Bone marrow (tissue), 2 donors: ENCODE data around the gene DOCK9.

Experiments
- DNase-seq, 2 donors: peaks; one replicate each; lab custom pipeline; 2025; lab: John Stamatoyannopoulos, UW

The DOCK9 gene

GRCh38 chr13:98947925-98948324 lies 29.9 kb downstream of the DOCK9 start:
- no peak for DNase-seq

- no peak for DNase-seq
These were observed 31.8 kb downstream of the DOCK9 start for GRCh38 chr13:98945863-98946605.

DNA sequence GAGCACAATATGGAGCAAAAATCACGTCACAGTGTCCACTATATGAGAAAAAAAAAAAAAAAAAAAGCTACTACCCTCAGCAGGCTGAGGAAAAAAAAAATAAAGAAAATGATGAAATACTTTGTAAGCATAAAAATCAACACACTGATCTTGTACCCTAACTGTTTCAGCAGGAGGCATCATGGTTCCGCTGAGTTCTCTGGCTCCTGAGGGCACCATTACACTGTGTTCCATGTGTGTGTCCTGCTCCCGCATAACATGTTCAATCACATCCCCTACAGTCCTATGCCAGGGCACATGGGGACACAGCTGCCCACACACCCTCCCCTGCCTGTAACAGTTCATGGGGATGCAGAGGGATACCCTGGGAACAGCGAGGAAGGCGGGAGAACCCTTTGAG lies 33.5 kb downstream of the DOCK9 start:
- no peak for DNase-seq

DNA sequence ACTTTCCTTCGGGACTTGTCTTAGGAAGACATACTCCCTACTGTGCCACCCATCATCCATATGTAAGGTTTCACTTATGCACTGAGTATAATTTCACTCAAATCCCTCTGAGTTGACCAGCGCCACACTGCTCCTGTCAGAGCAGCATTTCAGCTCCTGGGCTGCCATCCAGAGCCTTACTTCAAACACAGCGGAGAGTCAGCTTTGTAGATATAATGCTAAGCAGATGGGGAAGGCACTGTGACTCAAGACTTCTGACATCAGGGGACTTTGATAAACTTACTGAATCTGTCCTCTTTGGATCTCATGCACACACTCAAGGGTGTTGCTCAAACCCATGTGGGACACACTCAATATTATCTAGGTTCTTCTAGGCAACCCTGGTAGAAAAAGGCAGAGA lies 34.9 kb downstream of the DOCK9 start:
- no peak for DNase-seq

- DNase-seq, result no peak
These were observed 35.4 kb downstream of the DOCK9 start for GRCh38 chr13:98942485-98942884.

GRCh38 chr13:98941536-98941935 lies 36.3 kb downstream of the DOCK9 start:
- no peak for DNase-seq

- peak in 1 of 2 donors; percentile 23 for DNase-seq
These were observed 36.7 kb downstream of the DOCK9 start for GRCh38 chr13:98941126-98941525.

- DNase-seq, result no peak
These were observed 37.4 kb downstream of the DOCK9 start for GRCh38 chr13:98940325-98941001.

GRCh38 chr13:98939660-98940191 lies 38.1 kb downstream of the DOCK9 start:
- DNase-seq, result no peak

DNA sequence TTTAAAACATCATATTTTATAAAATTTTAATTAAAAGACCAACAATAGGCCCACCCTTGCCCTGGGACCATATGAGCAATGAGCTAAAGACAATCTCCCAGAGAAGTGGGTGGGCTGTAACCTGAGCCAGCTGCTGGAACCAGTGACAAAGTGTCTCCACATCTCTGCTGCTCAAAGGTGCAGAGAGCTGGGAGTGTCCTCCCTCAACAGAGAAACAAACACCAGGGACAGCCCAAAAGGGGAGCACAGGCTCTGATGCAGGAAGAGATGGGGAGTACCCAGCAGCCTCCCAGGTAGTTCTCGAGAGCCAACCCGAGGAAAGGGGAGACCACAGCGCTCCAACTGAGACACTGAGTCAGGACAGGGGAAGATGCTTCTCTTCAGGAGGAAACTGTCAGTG lies 39.1 kb downstream of the DOCK9 start:
- no peak for DNase-seq

DNA sequence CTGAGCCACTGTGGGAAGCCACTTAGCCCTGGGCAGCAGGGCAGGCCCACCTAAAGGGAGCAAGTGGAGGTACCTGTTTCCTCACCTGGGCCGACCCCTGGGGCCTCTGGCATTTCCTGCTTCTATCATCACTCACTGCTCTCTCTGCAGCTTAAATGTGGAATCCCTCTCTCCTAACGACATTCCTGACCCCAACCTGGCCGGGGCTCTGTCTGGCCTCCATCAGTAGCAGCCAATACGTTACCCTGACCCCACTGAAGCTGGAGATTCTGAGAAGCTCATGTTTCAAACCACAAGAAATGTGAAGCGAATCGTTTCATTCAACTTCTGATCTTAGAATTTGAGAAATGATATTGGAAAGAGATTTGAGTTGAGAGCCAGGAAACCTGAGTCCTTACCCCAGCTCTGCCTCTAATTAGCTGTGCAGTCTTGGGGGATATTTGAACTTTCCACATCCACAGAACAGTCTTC lies 39.9 kb downstream of the DOCK9 start:
- DNase-seq, result no peak

DNA sequence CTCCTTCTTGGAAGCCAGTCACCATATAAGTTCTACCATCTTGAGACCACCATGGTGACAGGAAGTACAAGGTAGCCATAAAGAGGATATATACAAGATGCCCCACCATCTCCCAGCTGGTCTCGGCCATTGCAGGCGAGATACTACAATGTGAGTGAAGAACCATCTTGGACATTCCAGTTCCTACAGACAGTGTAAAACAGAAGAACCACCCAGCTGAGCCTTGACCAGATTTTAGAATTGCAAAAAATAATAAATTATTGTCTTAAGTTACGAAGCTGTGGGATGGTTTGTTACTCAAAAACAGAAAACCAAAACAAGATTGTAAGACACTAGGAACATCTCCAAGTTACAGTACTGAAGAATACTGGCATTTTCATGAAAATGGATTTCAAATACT lies 43.6 kb downstream of the DOCK9 start:
- DNase-seq, result no peak

DNA sequence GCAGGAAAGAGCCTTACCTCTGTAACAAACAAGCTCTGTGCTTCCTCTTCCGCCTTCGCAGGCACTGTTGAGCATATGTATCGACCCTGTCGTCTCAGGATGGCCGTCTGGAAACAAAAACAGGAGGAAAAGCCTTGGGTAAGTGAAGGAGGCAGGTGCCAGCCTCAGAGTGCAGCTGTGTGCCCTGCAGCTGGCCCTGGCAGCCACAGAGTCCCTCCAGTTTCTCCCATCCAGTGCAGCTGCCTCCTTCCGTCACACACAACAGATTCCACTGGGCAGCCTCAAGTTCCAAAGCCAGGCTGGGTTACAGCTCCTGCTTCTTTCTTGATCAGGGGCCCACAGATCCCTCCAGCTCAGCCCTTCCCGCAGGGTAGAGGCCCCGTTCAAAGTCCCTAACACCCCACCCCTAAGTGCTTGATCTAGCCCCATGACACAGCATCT lies 47.7 kb downstream of the DOCK9 start:
- peak in 1 of 2 donors; percentile 60 for DNase-seq

- no peak for DNase-seq
These were observed 49.6 kb downstream of the DOCK9 start for GRCh38 chr13:98927951-98928927.

DNA sequence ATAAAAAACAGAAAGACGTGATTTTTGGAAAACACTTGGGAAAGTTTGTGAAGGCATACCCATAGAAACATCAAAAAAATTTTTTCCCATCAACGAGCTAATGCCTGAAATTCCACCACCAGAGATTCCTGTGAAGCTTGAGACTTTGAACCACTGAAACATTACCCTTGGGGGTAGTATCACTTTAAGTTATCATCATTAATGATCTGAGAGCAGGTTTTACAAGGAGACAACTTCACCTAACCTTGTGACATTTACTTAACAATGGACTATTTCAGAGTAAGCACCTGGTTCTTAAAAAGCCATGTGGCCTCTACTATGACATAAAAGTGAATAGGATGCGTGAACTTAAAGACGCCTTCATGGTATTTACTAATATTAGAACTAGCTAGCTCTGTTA lies 51.9 kb downstream of the DOCK9 start:
- DNase-seq, result no peak

DNA sequence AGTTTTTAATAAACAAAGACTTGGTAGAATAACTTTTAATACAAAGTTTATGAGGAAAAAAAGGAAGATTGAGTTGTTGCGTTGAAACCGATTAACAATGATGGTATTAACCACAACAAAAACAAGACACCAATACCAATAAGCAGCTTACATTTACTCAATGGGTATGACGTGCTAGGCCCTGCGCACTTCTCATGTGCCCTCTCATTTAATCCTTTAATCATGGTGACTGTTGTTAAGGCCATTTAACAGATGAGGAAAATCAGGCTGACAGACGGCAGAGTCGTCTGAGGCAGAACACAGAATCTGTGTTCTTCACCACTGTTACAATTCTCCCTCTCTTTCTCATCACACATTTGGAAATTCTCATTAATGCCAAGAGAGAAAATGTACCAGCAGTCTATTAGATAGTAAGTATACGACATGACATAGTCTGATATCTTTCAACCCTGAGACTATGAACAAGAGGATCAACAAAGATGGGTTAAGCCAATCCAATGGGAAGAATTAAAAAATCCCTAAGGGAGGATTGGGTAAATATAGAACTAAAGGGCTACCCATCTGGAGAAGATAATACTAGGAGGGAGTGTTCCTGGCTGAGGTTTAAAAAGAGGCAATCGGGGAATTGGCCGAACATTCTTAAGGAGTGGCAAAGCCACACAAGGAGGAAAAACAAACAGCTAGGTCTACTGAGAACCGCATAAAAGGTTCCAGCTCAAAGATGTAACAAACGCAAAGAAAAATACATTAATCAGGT lies 54.0 kb downstream of the DOCK9 start:
- DNase-seq, result no peak

DNA sequence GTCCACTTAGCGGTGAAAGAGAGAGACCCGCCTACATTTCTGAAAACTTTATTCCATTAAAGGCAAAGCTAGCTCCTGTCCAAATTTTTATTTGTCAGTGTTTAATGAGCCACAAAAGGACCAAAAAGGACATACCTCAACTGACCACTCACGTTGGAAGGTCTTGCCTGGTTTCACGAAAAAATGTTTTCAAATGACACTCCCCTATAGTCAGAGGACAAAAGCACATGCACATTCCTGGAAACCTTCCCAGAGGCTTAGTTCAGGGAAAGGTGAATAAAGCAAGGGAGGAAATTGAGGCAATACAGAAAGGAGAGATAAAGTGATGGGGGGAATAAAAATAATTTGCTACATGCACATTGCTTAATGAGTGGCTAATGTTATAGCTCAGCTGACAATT lies 55.6 kb downstream of the DOCK9 start:
- DNase-seq, result no peak

DNA sequence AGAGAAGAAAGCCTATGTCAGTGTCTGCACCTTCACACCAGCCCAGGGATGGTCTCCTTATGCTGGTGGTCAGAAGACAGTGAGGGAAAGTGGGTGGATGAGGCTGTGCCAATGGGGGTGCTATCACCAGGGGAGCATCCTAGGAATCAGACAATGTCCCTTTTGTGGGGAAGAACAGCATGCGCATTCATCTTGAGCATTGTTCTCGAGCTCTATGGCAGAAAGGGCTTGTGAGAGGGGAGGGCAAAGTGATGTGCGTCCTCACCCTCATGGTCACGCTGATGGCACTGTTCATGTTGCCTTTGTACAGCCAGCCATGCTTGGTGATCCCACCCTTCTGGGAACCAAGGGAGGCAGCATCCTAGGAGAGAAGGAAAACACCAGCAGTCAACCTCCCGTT lies 56.1 kb downstream of the DOCK9 start:
- no peak for DNase-seq

GRCh38 chr13:98921015-98921580 lies 56.8 kb downstream of the DOCK9 start:
- DNase-seq, result no peak

- DNase-seq, result no peak
These were observed 58.3 kb downstream of the DOCK9 start for GRCh38 chr13:98919566-98919965.

DNA sequence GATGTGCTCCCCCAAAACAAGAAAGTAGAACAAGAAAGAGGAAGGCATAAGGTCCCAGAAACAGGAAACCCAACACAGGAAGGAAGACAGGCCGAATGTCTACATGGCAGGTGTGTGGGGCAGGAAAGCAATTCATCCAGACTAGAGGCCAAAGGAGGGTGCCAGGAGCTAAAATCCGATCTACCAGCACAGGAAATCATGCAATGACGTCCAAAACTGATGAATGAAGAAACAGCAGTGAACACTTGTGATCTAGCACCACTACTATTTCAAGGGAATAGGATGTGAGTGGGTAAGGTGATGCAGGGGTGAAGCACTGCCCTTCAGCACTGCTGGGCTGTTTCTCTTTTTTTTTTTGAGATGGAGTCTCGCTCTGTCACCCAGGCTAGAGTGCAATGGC lies 59.1 kb downstream of the DOCK9 start:
- peak in 1 of 2 donors; percentile 83 for DNase-seq
